OCI-LY1 (cell line): ENCODE measurements around the gene SRI.

Source experiments
- EZH2 ChIP-seq: fragments of 200-600 bp; sonication (generic), shearing (Covaris generic); IDR thresholded peaks from 2 replicates; pipeline ENCODE4 v1.8.0; 2017; ENCODE audit warnings: borderline replicate concordance, mixed run types, mild to moderate bottlenecking, antibody characterized with exemption, low read length, moderate library complexity, mixed read lengths
- TF ChIP-seq, protein P1 (sequence below): fragments of 200-600 bp; sonication (generic), shearing (Covaris generic); IDR thresholded peaks from 2 replicates; pipeline ENCODE4 v1.5.1; 2017; ENCODE audit warnings: mild to moderate bottlenecking, antibody characterized with exemption, low read length, moderate library complexity, mixed read lengths

DNA sequence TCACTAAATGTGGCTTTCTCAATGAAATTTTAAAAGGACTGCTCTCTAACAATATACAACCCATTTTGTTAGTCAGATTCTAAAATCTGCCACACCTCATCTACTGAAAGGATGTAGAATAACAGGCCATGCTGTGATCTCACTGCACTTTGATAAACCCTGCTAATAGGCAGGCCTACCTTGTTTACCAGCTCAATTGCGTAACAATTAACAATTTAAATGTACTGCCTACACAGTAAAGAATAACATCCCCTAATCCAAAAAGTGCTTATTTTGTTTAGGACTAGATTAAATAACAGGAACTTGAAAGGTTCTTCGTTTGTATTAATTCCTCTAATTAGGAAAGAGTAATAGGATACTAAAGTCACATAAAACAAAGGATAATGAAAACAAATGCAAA is 4.5 kb downstream of the SRI start:
- TF ChIP-seq, protein P1, sequence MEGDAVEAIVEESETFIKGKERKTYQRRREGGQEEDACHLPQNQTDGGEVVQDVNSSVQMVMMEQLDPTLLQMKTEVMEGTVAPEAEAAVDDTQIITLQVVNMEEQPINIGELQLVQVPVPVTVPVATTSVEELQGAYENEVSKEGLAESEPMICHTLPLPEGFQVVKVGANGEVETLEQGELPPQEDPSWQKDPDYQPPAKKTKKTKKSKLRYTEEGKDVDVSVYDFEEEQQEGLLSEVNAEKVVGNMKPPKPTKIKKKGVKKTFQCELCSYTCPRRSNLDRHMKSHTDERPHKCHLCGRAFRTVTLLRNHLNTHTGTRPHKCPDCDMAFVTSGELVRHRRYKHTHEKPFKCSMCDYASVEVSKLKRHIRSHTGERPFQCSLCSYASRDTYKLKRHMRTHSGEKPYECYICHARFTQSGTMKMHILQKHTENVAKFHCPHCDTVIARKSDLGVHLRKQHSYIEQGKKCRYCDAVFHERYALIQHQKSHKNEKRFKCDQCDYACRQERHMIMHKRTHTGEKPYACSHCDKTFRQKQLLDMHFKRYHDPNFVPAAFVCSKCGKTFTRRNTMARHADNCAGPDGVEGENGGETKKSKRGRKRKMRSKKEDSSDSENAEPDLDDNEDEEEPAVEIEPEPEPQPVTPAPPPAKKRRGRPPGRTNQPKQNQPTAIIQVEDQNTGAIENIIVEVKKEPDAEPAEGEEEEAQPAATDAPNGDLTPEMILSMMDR: no peak
- no peak for TF ChIP-seq EZH2
